ENCODE results near the gene COPS3.
A peak's percentile ranks its signal among the peaks of the same experiment; 100 is the strongest.

COPS3 gene

GRCh38 chr17:17246879-17247278 is 34.2 kb downstream of the COPS3 start:
- DNase-seq (ENCODE audit: low read depth in 1 of 2, low spot score in 1 of 2): no peak

DNA sequence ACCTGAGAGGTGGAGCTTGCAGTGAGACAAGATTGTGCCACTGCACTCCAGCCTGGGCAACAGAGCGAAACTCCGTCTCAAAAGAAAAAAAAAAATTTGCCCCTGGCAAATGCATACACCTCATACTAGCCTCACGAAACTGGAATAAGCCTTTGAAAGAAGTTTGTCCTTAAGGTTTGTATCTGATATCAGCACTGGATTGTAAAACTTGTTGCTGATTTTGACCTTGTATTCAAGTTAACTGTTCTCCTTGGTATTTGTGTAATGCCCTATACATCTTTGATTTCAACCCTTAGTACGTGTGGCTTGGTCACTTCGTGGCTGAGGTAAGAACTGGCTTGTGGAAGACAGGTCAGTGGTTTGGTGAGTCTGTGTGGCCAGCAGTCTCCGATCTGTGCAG is 37.9 kb downstream of the COPS3 start:
- DNase-seq (ENCODE audit: low read depth in 1 of 2, low spot score in 1 of 2): no peak

GRCh38 chr17:17242246-17242645 is 38.8 kb downstream of the COPS3 start:
- no peak for DNase-seq (ENCODE audit: low read depth in 1 of 2, low spot score in 1 of 2)

GRCh38 chr17:17241656-17242055 is 39.4 kb downstream of the COPS3 start:
- DNase-seq (ENCODE audit: low read depth in 1 of 2, low spot score in 1 of 2): no peak

DNA sequence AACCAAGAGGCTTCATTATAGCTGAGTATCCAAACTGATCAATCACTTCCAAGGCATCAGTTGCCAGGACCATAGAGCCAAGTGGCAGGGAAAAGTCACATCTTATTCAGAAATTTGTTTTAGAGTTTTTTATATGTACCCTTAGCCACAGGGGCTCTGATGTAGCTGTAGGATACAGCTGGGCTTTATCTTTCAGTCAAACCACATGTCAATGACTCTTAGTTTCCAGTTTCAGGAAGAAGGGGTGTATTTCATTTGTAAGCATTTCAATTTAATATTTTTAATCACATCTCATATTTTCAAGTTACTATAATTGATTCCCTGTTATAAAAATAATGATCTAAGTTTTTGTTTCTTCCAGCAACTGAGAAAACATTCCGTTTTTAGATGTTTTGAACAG is 41.2 kb downstream of the COPS3 start:
- no peak for DNase-seq (ENCODE audit: low read depth in 1 of 2, low spot score in 1 of 2)

GRCh38 chr17:17237026-17237799 is 43.8 kb downstream of the COPS3 start, which contains the start of gene FLCN:
Gene FLCN, minus strand, starts transcription at chr17:17237168. Its CDS starts 9,031 bp downstream, at chr17:17228137.
- peak; percentile 85 to 86 for DNase-seq (ENCODE audit: low read depth in 1 of 2, low spot score in 1 of 2)

GRCh38 chr17:17236295-17237025 is 44.6 kb downstream of the COPS3 start:
- DNase-seq (ENCODE audit: low read depth in 1 of 2, low spot score in 1 of 2): no peak

GRCh38 chr17:17235212-17236174 is 45.6 kb downstream of the COPS3 start:
- no peak for DNase-seq (ENCODE audit: low read depth in 1 of 2, low spot score in 1 of 2)

DNA sequence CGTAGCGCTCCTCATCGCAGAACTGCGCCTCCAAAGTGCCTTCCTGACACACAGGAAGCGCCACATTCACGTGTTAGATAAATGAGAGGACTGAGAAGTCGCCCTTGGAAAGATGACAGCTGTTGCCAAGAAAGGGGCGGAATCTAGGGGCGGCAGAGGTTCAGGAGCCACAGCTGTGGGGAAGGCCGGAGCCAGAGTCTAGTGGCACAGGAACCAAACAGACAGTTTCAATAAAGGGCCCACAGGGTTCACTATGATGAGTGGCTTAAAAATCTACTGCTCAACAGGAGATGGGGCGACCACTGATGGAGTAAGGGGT is 48.8 kb downstream of the COPS3 start:
- no peak for DNase-seq (ENCODE audit: low read depth in 1 of 2, low spot score in 1 of 2)

- no peak for DNase-seq (ENCODE audit: low read depth in 1 of 2, low spot score in 1 of 2)
Observed at GRCh38 chr17:17231621-17232302, 49.3 kb downstream of the COPS3 start.

GRCh38 chr17:17229416-17230384 is 51.3 kb downstream of the COPS3 start:
- no peak for DNase-seq (ENCODE audit: low read depth in 1 of 2, low spot score in 1 of 2)

DNA sequence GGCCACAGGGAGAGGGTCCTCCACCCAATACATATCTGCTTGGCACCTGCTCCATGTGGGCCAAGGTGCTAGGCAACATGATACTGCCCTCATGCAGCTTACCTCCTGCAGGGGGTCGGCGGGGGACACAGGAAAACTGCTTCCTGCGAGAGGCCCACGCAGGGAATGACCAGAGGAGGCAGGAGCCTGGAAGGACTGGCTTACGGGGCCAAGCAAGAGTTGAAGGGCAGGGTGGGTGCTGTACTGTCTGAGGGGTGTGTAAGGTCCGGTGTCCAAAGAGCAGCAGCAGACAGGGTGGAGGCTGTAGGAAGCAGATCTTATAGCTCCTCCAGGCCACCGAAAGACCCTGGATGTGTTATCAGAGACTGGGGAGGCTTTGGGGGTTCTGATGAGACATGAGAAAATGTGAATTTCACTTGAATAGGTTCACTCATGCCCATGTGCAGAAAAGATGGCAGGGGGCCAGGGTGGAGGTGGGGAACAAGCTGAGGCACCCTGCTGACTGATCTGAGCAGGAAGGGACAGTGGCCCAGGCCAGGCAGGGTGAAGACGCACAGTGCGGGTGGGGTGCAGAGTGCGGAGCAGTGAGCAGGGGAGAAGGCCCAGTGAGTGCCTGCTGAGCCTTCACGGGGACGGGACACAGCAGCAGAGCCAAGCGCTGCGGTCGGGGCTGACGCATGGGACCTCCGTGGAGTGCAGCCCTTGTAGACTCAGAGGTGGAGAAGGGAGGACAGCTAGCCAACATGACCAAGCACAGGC is 52.3 kb downstream of the COPS3 start:
- no peak for DNase-seq (ENCODE audit: low read depth in 1 of 2, low spot score in 1 of 2)

DNA sequence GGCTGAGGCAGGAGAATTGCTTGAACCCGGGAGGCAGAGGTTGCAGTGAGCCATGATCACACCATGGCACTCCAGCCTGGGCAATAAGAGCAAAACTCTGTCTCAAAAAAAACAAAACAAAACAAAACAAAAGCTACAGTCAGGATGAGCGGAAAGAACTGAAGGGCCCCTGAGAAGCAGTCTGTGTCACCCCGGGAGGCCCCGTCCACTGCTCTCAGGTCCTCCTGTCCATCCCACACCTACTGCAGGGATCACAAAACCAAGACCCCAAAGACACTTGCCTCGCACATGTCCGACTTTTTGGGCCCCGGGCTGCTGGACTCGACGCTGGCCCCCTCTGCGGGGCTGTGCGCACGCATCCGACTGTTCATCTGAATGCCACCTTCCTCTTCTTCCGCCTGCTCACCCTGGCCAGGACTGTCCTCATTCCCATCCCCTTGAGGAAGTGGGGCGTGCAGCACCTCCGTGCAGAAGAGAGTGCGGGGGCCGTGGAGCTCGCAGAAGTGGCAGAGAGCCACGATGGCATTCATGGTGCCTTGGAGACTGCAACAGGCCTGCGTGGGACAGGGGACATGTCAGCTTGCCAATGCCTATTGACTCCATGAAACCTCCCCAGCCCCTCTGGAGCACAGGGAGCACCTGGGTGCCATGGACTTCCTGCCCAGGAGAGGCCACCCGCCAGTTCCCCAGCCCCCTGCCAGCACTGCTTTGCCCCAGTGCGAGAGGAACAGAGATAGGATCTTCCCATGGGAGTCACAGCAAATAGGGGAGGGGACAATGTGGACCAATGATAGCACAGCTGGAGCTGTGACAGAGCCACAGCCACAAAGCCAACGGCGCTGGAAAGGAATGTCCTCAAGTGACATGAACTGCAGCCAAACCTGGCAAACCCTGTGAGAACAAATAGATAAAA is 53.2 kb downstream of the COPS3 start:
- no peak for DNase-seq (ENCODE audit: low read depth in 1 of 2, low spot score in 1 of 2)

GRCh38 chr17:17226451-17227265 is 54.4 kb downstream of the COPS3 start:
- no peak for DNase-seq (ENCODE audit: low read depth in 1 of 2, low spot score in 1 of 2)

DNA sequence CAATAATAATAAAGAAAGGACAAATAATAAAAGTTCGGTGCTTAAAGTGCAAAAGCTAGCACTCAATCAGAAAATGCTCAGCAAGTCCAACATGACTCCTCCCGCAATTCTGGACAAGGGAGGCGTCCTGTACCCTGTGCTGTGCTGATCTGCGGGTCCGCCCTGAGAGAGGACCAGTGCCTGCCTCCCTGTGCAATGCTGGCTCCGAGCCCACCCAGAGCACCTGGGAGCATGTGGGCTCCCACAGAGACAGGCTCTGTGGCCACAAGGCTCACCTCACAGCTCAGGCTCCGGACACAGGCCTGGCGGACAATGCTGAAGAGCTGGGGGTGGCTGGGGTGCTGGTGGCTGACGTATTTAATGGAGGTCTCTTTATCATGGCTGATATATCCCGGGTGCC is 55.1 kb downstream of the COPS3 start:
- DNase-seq (ENCODE audit: low read depth in 1 of 2, low spot score in 1 of 2): no peak

DNA sequence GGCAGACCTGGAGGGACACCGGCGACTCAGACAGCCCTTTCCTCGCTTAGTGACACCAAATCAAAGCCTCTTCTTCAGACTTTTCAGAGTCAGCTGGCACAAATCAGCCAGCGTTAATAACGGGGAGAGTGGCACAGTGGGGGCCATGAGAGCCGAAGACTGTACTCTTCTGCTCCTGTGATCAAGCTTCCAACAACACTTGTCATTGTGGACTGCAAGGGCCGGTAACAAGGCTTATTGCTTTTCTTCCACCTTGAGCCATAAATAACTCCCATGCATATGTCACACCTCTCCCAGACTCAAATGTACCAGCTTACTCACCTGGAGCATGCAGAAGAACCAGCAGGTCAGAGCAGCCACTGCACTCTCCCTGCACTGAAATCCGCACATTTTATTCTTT is 56.9 kb downstream of the COPS3 start:
- no peak for DNase-seq (ENCODE audit: low read depth in 1 of 2, low spot score in 1 of 2)

DNA sequence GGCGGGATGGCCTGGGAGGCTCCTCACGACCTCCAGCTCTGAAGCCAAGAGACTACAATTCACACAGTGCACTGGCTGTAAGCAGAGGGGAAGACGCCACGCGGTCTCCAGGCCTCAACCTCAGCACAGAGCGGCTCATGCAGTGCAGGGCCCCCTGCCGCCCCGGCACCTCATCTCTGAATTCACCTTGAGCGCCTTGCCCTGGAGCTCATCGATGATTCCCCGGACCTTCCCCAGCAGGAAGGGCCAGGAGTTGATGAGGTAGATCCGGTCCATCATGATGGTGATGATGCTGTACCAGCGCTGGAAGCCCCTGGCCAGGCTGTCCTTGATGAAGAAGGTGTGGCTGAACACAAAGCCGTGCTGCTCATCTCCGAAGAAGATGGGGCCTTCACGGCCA is 57.3 kb downstream of the COPS3 start:
- DNase-seq (ENCODE audit: low read depth in 1 of 2, low spot score in 1 of 2): no peak

All from activated T-helper 1 cell treated with anti-CD3 and anti-CD28 coated beads, Interleukin-2, amount 50 U/mL, for 16 hours (primary cell).